HCT116 (cell line): ENCODE results near the gene TMEM178B. TPM values are rescaled to one million over a fixed set of nuclear protein-coding genes. Genes with fewer than 3 reads are reported as not detected.

ENCODE experiments used
- ATAC-seq: fragments of 200-7000 bp; cut with Tn5 transposase; 2 replicates; pipeline ENCODE4 v1.9.1; 2020; ENCODE audit warnings: mild to moderate bottlenecking, moderate library complexity
- BruUV-seq: library from RNA; stranded (reverse); fragments of 400-500 nt; replicated peaks from 2 replicates; lab custom pipeline; 2021; lab: Mats Ljungman, UMichigan
- CTCF ChIA-PET: fragments of 300-600 bp; sonication (Branson Sonifier 250); formaldehyde crosslinking; loops from one replicate; lab custom pipeline; 2021; ENCODE audit warnings: antibody characterized with exemption; lab: Charles Lee
- POLR2A ChIA-PET: fragments of 300-600, 350-600 bp; sonication (Branson Sonifier 250); formaldehyde crosslinking; loops from one replicate; lab custom pipeline; 2021; ENCODE audit warnings: antibody characterized with exemption; lab: Charles Lee
- RAD21 ChIA-PET, 2 experiments: fragments of 300-600 bp; sonication (Branson Sonifier 250); formaldehyde crosslinking; loops; one replicate each; lab custom pipeline; 2023; ENCODE audit warnings: low total read pairs in 2 of 2; ENCODE audit not compliant: uncharacterized antibody in 2 of 2, unreplicated experiment in 2 of 2, low non-redundant PET in 1 of 2; lab: Charles Lee
- DNase-seq: peaks from one replicate; pipeline ENCODE4 v3.0.0-alpha.2; 2010; ENCODE audit warnings: low read depth, low spot score
- H2AFZ ChIP-seq: fragments of 200-600 bp; shearing (Covaris generic), sonication (generic); 2 replicates; pipeline ENCODE4 v1.6.1; 2017; ENCODE audit warnings: low read depth, mixed run types, mixed read lengths, antibody characterized with exemption, low read length; ENCODE audit not compliant: poor library complexity, severe bottlenecking
- H3K27ac ChIP-seq: 2 replicates; pipeline ENCODE4 v1.5.1; 2012; ENCODE audit warnings: low read depth, low read length
- H3K27me3 ChIP-seq: fragments of 200-600 bp; sonication (generic); 2 replicates; pipeline ENCODE4 v1.6.1; 2016; ENCODE audit warnings: mixed run types, low read length, mixed read lengths; ENCODE audit not compliant: insufficient read depth
- H3K36me3 ChIP-seq, 2 experiments: fragments of 200-500 bp in 1 of 2; fragments of 200-600 bp in 1 of 2; sonication (Bioruptor generic) in 1 of 2; sonication (generic) in 1 of 2; 2 replicates each; pipeline versions ENCODE4 v1.5.1 to v1.6.1; 2014 to 2016; ENCODE audit warnings: low read length in 2 of 2, inconsistent platforms in 1 of 2, mixed read lengths in 1 of 2, mixed run types in 1 of 2; ENCODE audit not compliant: insufficient read depth in 2 of 2, control insufficient read depth in 1 of 2
- H3K4me1 ChIP-seq, 2 experiments: fragments of 200-600 bp in 1 of 2; sonication (generic) in 1 of 2; 2 replicates each; pipeline versions ENCODE4 v1.5.1 to v1.6.1; 2012 to 2017; ENCODE audit warnings: low read length in 2 of 2, inconsistent platforms in 1 of 2, mild to moderate bottlenecking in 1 of 2, mixed read lengths in 1 of 2, mixed run types in 1 of 2, moderate library complexity in 1 of 2; ENCODE audit not compliant: insufficient read depth in 2 of 2, control insufficient read depth in 1 of 2
- H3K4me2 ChIP-seq: fragments of 200-600 bp; sonication (generic); 2 replicates; pipeline ENCODE4 v1.6.1; 2017; ENCODE audit warnings: mixed run types, low read length, mixed read lengths
- H3K4me3 ChIP-seq, 2 experiments: fragments of 200-600 bp in 1 of 2; sonication (generic) in 1 of 2; replicated peaks in 1 of 2; 2 replicates each; pipeline ENCODE4 v1.5.1; 2011 to 2016; ENCODE audit warnings: low read length in 2 of 2, control low read depth in 1 of 2, low read depth in 1 of 2, mild to moderate bottlenecking in 1 of 2, mixed read lengths in 1 of 2, mixed run types in 1 of 2
- H3K79me2 ChIP-seq: fragments of 200-600 bp; sonication (generic); 2 replicates; pipeline ENCODE4 v1.6.1; 2017; ENCODE audit warnings: mild to moderate bottlenecking, mixed run types, low read length, moderate library complexity, mixed read lengths; ENCODE audit not compliant: insufficient read depth
- H3K9ac ChIP-seq: fragments of 200-600 bp; sonication (generic); 2 replicates; pipeline ENCODE4 v1.6.1; 2016; ENCODE audit warnings: low read length, mixed read lengths
- H3K9me2 ChIP-seq: fragments of 200-600 bp; sonication (generic), shearing (Covaris generic); 2 replicates; pipeline ENCODE4 v1.6.1; 2017; ENCODE audit warnings: mixed run types, mild to moderate bottlenecking, moderate library complexity; ENCODE audit not compliant: insufficient read depth
- H3K9me3 ChIP-seq, 2 experiments: fragments of 200-500 bp in 1 of 2; fragments of 200-600 bp in 1 of 2; sonication (Bioruptor generic) in 1 of 2; sonication (generic) in 1 of 2; 2 replicates each; pipeline ENCODE4 v1.6.1; 2014 to 2017; ENCODE audit warnings: low read length in 2 of 2, mixed read lengths in 2 of 2, inconsistent platforms in 1 of 2, low read depth in 1 of 2, mild to moderate bottlenecking in 1 of 2, mixed run types in 1 of 2, moderate library complexity in 1 of 2; ENCODE audit not compliant: control insufficient read depth in 1 of 2, insufficient read depth in 1 of 2
- H4K20me1 ChIP-seq: fragments of 200-600 bp; sonication (generic), shearing (Covaris generic); 2 replicates; pipeline ENCODE4 v1.6.1; 2017; ENCODE audit warnings: mixed run types, mild to moderate bottlenecking, moderate library complexity; ENCODE audit not compliant: insufficient read depth
- CEBPB ChIP-seq: IDR thresholded peaks from 2 replicates; pipeline ENCODE4 v1.6.1; 2012; ENCODE audit warnings: low read depth
- EGR1 ChIP-seq: IDR thresholded peaks from 2 replicates; pipeline ENCODE4 v1.6.1; 2012; ENCODE audit warnings: low read depth
- ELF1 ChIP-seq: IDR thresholded peaks from 2 replicates; pipeline ENCODE4 v1.6.1; 2012; ENCODE audit warnings: low read depth, borderline replicate concordance
- EZH2 ChIP-seq: fragments of 200-600 bp; sonication (generic); IDR thresholded peaks from 2 replicates; pipeline ENCODE4 v1.6.1; 2017; ENCODE audit warnings: antibody characterized with exemption, mixed run types
- EZH2phosphoT487 ChIP-seq: fragments of 200-600 bp; IDR thresholded peaks from 2 replicates; pipeline ENCODE4 v1.6.1; 2018; ENCODE audit warnings: antibody characterized with exemption, borderline replicate concordance
- JUND ChIP-seq: IDR thresholded peaks from 2 replicates; pipeline ENCODE4 v1.6.1; 2012
- MAX ChIP-seq: IDR thresholded peaks from 2 replicates; pipeline ENCODE4 v1.6.1; 2012
- POLR2A ChIP-seq: IDR thresholded peaks from 2 replicates; pipeline ENCODE4 v1.7.0; 2011; ENCODE audit warnings: borderline replicate concordance; ENCODE audit not compliant: insufficient read depth, insufficient read length; ENCODE audit errors: extremely low read depth
- POLR2AphosphoS5 ChIP-seq: IDR thresholded peaks from 2 replicates; pipeline ENCODE4 v1.6.1; 2011; ENCODE audit warnings: mild to moderate bottlenecking, low read depth, low read length, moderate library complexity
- RAD21 ChIP-seq: IDR thresholded peaks from 2 replicates; pipeline ENCODE4 v1.6.1; 2012; ENCODE audit warnings: low read depth, mild to moderate bottlenecking
- REST ChIP-seq: IDR thresholded peaks from 2 replicates; pipeline ENCODE4 v1.6.1; 2012; ENCODE audit warnings: low read depth
- TCF7L2 ChIP-seq: IDR thresholded peaks from 2 replicates; pipeline ENCODE4 v1.7.0; 2011; ENCODE audit warnings: borderline replicate concordance, inconsistent platforms; ENCODE audit not compliant: insufficient read depth, insufficient read length; ENCODE audit errors: extremely low read depth
- YY1 ChIP-seq: IDR thresholded peaks from 2 replicates; pipeline ENCODE4 v1.6.1; 2011; ENCODE audit warnings: low read length, low read depth, moderate library complexity, mild to moderate bottlenecking; ENCODE audit not compliant: insufficient replicate concordance; ENCODE audit errors: extremely low read depth
- ZFX ChIP-seq: fragments of 450-650 bp; IDR thresholded peaks from 2 replicates; pipeline ENCODE4 v1.6.1; 2017
- ZNF274 ChIP-seq: fragments of 200-500 bp; sonication (Bioruptor generic); IDR thresholded peaks from 2 replicates; pipeline ENCODE4 v1.6.1; 2014; ENCODE audit warnings: mild to moderate bottlenecking, low read depth, low read length, inconsistent platforms
- intact Hi-C: fragments of 100-400 bp; cut with micrococcal nuclease; formaldehyde crosslinking; loops from 2 replicates; pipeline ENCODE4 v1.10.0; 2022
- total RNA-seq: library from RNA; stranded (reverse); gene quantifications from one replicate; pipeline ENCODE4 v1.2.1, GENCODE V29; 2021; ENCODE audit not compliant: unreplicated experiment
- TF ChIP-seq, protein P1 (sequence below), 3 experiments: fragments of 200-600 bp in 1 of 3; sonication (generic) in 1 of 3; IDR thresholded peaks in 2 of 3; conservative IDR thresholded peaks in 1 of 3; 2 replicates each; pipeline ENCODE4 v1.5.1; 2012 to 2017; ENCODE audit warnings: low read depth in 2 of 3, low read length in 2 of 3, antibody characterized with exemption in 1 of 3, borderline replicate concordance in 1 of 3, control low read depth in 1 of 3, mild to moderate bottlenecking in 1 of 3, mixed read lengths in 1 of 3, mixed run types in 1 of 3, moderate library complexity in 1 of 3; ENCODE audit not compliant: insufficient read depth in 1 of 3
- TF ChIP-seq, protein P2 (sequence below): IDR thresholded peaks from 2 replicates; pipeline ENCODE4 v1.6.1; 2012

The TMEM178B gene
- total RNA-seq, 1 experiment from 2014 or later: 0.02 TPM

DNA sequence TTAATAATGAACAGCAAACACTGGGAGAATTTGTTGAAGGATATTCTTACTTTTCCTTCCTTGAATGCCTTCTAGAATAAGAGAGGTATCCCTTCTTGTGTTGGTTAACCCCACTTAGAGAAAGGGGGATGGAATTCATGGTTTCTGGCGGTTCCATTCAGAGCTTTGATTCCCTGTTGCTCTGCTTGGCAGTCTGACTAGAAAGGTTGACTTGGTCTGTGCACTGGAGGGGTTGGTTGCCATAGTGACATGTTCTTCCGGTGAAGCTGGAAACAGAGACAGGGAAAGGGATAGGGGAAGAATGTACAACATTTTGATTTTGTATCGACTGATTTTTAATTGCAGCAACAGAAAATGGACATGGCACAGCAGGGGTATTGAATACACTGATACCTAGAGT is 2.5 kb downstream of the TMEM178B start:
- intact Hi-C loops: no loop called here
- no peaks in the 10 kb centered on the region for H3K36me3 ChIP-seq
- H3K27me3 ChIP-seq: peaks cover 15% of the 10 kb centered on the region
- no peaks in the 10 kb centered on the region for H3K9me2 ChIP-seq
- BruUV-seq: no TSS peak
- no peak overlapping the region for H3K9ac ChIP-seq
- ChIA-PET CTCF (no interaction called here), POLR2A (no interaction called here), RAD21 (no interaction called here)
- no peak for DNase-seq
- no peaks in the 10 kb centered on the region for H3K9me3 ChIP-seq
- no peaks in the 10 kb centered on the region for H3K4me1 ChIP-seq
- TF ChIP-seq ZFX: no peak
- no peak for TF ChIP-seq EZH2phosphoT487
- no peak for TF ChIP-seq EGR1
- no peak for TF ChIP-seq ZNF274
- TF ChIP-seq RAD21: no peak
- TF ChIP-seq MAX: no peak
- H4K20me1 ChIP-seq: no peaks in the 10 kb centered on the region
- no peak overlapping the region for H3K27ac ChIP-seq
- H3K79me2 ChIP-seq: no peaks in the 10 kb centered on the region
- ATAC-seq: no peak
- no peak overlapping the region for H3K4me3 ChIP-seq
- H3K4me2 ChIP-seq: no peak overlapping the region
- H2AFZ ChIP-seq: no peak overlapping the region

- Histone ChIP-seq H3K4me2 (no peak overlapping the region), H3K79me2 (no peaks in the 10 kb centered on the region), H3K27ac (no peak overlapping the region), H3K4me1 (no peaks in the 10 kb centered on the region), H3K27me3 (peaks cover 24% of the 10 kb centered on the region), H3K36me3 (no peaks in the 10 kb centered on the region), H4K20me1 (no peaks in the 10 kb centered on the region), H2AFZ (no peak overlapping the region), H3K9me3 (no peaks in the 10 kb centered on the region), H3K9me2 (no peaks in the 10 kb centered on the region), H3K4me3 (no peak overlapping the region), H3K9ac (no peak overlapping the region)
- ChIA-PET RAD21 (no interaction called here), POLR2A (no interaction called here), CTCF (no interaction called here)
- no peak for DNase-seq
- intact Hi-C loops: no loop called here
- no peak for ATAC-seq
- no TSS peak for BruUV-seq
- TF ChIP-seq, protein P1, sequence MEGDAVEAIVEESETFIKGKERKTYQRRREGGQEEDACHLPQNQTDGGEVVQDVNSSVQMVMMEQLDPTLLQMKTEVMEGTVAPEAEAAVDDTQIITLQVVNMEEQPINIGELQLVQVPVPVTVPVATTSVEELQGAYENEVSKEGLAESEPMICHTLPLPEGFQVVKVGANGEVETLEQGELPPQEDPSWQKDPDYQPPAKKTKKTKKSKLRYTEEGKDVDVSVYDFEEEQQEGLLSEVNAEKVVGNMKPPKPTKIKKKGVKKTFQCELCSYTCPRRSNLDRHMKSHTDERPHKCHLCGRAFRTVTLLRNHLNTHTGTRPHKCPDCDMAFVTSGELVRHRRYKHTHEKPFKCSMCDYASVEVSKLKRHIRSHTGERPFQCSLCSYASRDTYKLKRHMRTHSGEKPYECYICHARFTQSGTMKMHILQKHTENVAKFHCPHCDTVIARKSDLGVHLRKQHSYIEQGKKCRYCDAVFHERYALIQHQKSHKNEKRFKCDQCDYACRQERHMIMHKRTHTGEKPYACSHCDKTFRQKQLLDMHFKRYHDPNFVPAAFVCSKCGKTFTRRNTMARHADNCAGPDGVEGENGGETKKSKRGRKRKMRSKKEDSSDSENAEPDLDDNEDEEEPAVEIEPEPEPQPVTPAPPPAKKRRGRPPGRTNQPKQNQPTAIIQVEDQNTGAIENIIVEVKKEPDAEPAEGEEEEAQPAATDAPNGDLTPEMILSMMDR (IDR thresholded peaks at IDR 0.05 in 2 of 3, conservative IDR thresholded peaks at IDR 0.05 in 1 of 3; ENCODE audit: borderline replicate concordance in 1 of 3, insufficient read depth in 1 of 3, low read depth in 2 of 3, low read length in 2 of 3): no peak
- TF ChIP-seq YY1 (no peak), EZH2 (no peak), POLR2AphosphoS5 (no peak), JUND (no peak), REST (no peak), ZNF274 (no peak), TCF7L2 (no peak), CEBPB (no peak), POLR2A (no peak), ELF1 (no peak)
- TF ChIP-seq, protein P2, sequence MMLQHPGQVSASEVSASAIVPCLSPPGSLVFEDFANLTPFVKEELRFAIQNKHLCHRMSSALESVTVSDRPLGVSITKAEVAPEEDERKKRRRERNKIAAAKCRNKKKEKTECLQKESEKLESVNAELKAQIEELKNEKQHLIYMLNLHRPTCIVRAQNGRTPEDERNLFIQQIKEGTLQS: no peak
These were observed 5.4 kb downstream of the TMEM178B start for GRCh38 chr7:141079219-141079618.
